ENCODE data around the gene FAM20C. TPM values are rescaled to one million over a fixed set of nuclear protein-coding genes. Genes with fewer than 3 reads are reported as not detected.

Gene FAM20C
- total and polyA plus RNA-seq, 2 of the 8 experiments (the other 6 are each of a cell fraction or from before 2014, with no cell fraction given), result 9.5 to 34.8 TPM

- TF ChIP-seq EP300 (IDR thresholded peaks at IDR 0.05; ENCODE audit: borderline replicate concordance in 1 of 2, low read depth in 2 of 2, low read length in 2 of 2), result no peak
- TF ChIP-seq CTBP2 (IDR thresholded peaks at IDR 0.05; ENCODE audit: borderline replicate concordance, insufficient read depth, insufficient read length, low read length), result no peak
- no peak for TF ChIP-seq TCF12 (IDR thresholded peaks at IDR 0.05; ENCODE audit: low read depth, low read length)
- no peak for TF ChIP-seq CHD2 (IDR thresholded peaks at IDR 0.05; ENCODE audit: low read length)
These were observed 115.6 kb downstream of the FAM20C start (continued) for GRCh38 chr7:307970-308369.
